ENCODE results near the gene VIL1.

VIL1 gene

DNA sequence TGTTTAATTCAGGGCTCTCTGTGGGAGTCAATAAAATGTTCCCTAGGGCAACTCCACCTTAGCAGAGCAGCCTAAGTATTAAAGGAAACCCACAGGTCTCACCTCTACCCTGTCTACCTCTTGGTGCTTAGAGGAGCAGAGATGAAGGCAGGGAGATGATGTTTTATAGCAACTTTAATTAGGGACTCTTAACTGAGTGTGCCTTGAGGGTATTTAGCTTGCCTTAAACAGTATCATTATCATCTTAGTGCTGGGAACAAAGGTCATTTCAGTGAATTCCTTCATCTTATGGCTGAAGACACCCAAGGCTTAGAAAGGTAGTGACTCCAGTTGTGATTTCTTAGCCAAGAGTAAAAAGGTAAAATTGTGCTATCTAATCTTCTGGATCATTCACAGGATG lies 26.7 kb downstream of the VIL1 start:
- H3K36me3 ChIP-seq = peaks cover 0 to 40% (median 39%) of the 10 kb centered on the region in 3 donors
- TF ChIP-seq, protein P1, sequence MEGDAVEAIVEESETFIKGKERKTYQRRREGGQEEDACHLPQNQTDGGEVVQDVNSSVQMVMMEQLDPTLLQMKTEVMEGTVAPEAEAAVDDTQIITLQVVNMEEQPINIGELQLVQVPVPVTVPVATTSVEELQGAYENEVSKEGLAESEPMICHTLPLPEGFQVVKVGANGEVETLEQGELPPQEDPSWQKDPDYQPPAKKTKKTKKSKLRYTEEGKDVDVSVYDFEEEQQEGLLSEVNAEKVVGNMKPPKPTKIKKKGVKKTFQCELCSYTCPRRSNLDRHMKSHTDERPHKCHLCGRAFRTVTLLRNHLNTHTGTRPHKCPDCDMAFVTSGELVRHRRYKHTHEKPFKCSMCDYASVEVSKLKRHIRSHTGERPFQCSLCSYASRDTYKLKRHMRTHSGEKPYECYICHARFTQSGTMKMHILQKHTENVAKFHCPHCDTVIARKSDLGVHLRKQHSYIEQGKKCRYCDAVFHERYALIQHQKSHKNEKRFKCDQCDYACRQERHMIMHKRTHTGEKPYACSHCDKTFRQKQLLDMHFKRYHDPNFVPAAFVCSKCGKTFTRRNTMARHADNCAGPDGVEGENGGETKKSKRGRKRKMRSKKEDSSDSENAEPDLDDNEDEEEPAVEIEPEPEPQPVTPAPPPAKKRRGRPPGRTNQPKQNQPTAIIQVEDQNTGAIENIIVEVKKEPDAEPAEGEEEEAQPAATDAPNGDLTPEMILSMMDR (IDR thresholded peaks at IDR 0.05) = no peak
- no peaks in the 10 kb centered on the region for H3K27me3 ChIP-seq
- intact Hi-C loops (cut with DNase I; ENCODE audit: low total_unique reads) = no loop called here
- no peak overlapping the region for H3K4me3 ChIP-seq
- no peak for DNase-seq
- H3K4me1 ChIP-seq = no peaks in the 10 kb centered on the region
- H3K27ac ChIP-seq = no peak overlapping the region
- H3K9me3 ChIP-seq = no peaks in the 10 kb centered on the region

DNA sequence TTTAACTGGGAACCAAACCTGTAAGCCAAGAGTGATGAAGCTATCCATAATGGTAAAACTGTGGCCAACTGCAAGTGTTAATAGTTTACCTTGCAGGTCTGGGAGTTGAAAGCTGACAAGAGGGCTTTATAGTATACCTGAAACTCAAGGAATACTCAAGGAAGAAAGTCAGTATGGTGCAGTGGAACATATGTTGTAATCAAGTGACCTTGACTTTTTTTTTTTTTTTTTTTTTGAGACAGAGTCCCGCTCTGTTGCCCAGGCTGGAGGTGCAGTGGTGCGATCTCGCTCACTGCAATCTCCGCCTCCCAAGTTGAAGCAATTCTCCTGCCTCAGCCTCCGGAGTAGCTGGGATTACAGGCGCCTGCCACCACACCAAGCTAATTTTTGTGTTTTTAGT lies 27.6 kb downstream of the VIL1 start:
- intact Hi-C loops (cut with DNase I; ENCODE audit: low total_unique reads) = no loop called here
- Histone ChIP-seq H3K4me3 (no peak overlapping the region), H3K9me3 (no peaks in the 10 kb centered on the region), H3K36me3 (peaks cover 0 to 40% (median 39%) of the 10 kb centered on the region in 3 donors), H3K4me1 (no peaks in the 10 kb centered on the region), H3K27me3 (no peaks in the 10 kb centered on the region), H3K27ac (no peak overlapping the region)
- TF ChIP-seq, protein P1 (IDR thresholded peaks at IDR 0.05) = no peak
- no peak for DNase-seq

DNA sequence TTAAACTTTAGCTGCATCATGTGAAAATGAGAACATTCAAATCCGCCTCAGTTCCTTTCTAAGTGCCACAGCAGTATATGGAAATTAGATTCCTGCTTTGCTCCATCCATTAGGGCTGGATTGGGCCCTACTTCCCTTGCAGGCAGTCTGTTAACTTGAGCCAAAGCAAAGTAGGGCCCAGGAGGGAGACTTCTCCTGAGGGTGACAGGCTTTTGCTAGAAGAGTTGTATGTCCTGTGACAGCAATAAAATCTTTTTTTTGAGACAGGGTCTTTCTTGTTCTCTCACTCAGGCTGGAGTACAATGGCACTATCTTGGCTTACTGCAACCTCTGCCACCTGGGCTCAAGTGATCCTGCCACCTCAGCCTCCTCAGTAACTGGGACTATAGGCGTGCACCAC lies 28.1 kb downstream of the VIL1 start:
- H3K36me3 ChIP-seq = peaks cover 0 to 40% (median 39%) of the 10 kb centered on the region in 3 donors
- DNase-seq = no peak
- intact Hi-C loops (cut with DNase I; ENCODE audit: low total_unique reads) = no loop called here
- H3K4me1 ChIP-seq = no peaks in the 10 kb centered on the region
- no peaks in the 10 kb centered on the region for H3K27me3 ChIP-seq
- TF ChIP-seq, protein P1 (IDR thresholded peaks at IDR 0.05) = no peak
- no peak overlapping the region for H3K4me3 ChIP-seq
- no peaks in the 10 kb centered on the region for H3K9me3 ChIP-seq
- H3K27ac ChIP-seq = no peak overlapping the region

DNA sequence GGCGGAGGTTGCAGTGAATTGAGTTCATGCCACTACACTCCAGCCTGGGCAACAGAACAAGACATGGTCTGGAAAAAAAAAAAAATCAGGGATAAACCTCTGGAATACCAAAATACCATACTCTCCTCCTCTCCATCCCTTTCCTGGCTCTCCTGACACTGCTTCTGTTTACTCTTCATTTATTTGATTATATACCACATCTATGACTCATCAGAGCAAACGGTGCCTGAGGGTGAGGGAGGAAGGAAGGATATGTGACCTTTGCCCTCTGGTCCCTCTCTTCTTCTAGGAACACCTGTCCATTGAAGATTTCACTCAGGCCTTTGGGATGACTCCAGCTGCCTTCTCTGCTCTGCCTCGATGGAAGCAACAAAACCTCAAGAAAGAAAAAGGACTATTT lies 30.0 kb downstream of the VIL1 start:
- H3K27me3 ChIP-seq = no peaks in the 10 kb centered on the region
- H3K4me1 ChIP-seq = no peaks in the 10 kb centered on the region
- no peaks in the 10 kb centered on the region for H3K9me3 ChIP-seq
- DNase-seq = no peak
- intact Hi-C loops (cut with DNase I; ENCODE audit: low total_unique reads) = no loop called here
- no peak overlapping the region for H3K4me3 ChIP-seq
- TF ChIP-seq, protein P1 (IDR thresholded peaks at IDR 0.05) = no peak
- H3K36me3 ChIP-seq = peaks cover 5 to 52% (median 47%) of the 10 kb centered on the region in 3 donors
- no peak overlapping the region for H3K27ac ChIP-seq

DNA sequence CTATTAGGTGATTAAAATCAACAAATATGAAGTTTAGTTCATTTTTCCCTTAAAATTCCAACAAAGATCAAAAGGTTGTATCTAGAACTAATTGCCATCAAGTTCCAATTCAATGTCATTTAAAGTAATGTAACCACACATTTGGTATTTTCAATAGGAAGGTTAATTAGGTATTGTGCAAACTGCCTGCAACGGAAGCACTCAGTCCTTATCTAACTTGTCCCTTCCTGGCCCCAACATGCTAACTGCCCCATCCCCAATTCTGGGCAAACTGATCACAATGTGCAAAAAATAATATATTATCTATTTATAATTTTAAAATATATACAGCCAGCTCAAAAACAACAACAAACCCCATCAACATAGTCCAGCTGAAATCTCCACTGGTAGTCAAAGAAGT lies 33.2 kb downstream of the VIL1 start:
- Histone ChIP-seq H3K36me3 (peaks cover 31 to 73% (median 69%) of the 10 kb centered on the region in 3 donors), H3K4me1 (no peaks in the 10 kb centered on the region), H3K4me3 (no peak overlapping the region), H3K27ac (no peak overlapping the region), H3K9me3 (no peaks in the 10 kb centered on the region), H3K27me3 (no peaks in the 10 kb centered on the region)
- intact Hi-C loops (cut with DNase I; ENCODE audit: low total_unique reads) = no loop called here
- DNase-seq = no peak
- TF ChIP-seq, protein P1 (IDR thresholded peaks at IDR 0.05) = no peak

DNA sequence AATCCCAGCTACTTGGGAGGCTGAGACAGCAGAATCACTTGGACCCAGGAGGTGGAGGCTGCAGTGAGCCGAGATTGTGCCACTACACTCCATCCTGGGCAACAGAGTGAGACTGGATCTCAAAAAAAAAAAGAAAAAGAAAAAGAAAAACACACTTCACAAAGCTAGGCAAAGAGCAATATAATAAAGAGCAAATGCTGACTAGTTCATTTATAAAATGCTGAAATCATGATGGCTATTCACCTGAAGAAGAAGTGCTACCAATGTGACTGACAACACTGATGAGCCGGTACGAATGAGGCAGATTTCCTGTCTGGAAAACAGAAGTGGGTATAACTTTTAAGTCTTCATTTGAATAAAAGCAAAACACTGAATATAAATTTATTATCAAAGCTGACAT lies 37.9 kb downstream of the VIL1 start:
- Histone ChIP-seq H3K4me3 (no peak overlapping the region), H3K27ac (no peak overlapping the region), H3K27me3 (no peaks in the 10 kb centered on the region), H3K4me1 (no peaks in the 10 kb centered on the region), H3K9me3 (no peaks in the 10 kb centered on the region), H3K36me3 (peaks cover 45 to 82% (median 51%) of the 10 kb centered on the region in 3 donors)
- TF ChIP-seq, protein P1 (IDR thresholded peaks at IDR 0.05) = no peak
- DNase-seq = no peak
- intact Hi-C loops (cut with DNase I; ENCODE audit: low total_unique reads) = no loop called here
